GM19372 (cell line): ENCODE measurements around the gene LAIR2.
"Not testable (repeated sequence)": the region's sequence is repeated elsewhere in the genome, so short reads cannot be mapped to it uniquely, and the experiment has no call there.

ENCODE experiments used
- ATAC-seq: cut with Tn5 transposase; IDR thresholded peaks from one replicate; pipeline ENCODE4 v1.9.1; 2021; ENCODE audit warnings: mild to moderate bottlenecking, low read depth, moderate library complexity; ENCODE audit not compliant: unreplicated experiment

LAIR2 gene

DNA sequence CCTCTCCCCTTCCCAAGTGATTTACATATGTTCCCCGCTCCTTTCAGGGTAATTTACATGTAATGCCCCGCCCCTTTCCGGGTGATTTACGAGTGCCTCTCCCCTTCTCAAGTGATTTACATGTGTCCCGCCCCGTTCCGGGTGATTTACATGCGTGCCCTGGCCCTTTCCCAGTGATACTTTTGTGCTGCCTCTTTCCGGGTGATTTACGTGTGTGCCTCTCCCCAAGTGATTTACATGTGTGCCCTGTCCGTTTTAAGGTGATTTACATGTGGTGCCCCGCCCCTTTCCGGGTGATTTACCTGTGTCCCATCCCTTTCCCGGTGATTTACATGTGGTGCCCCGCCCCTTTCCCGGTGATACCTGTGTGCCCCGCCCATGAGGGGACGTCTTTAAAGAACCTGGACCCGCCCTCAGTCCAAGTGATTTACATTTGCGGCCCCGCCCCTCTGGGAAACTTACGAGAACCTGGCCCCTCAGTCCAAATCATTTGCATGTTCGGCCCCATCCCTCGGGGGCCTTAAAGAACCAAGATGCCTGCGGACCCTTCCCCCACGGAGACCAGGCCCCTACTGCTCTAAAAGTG is 38.5 kb upstream of the LAIR2 start:
- ATAC-seq = peak; percentile 39

- peak; percentile 40 for ATAC-seq
These were observed 37.8 kb upstream of the LAIR2 start for GRCh38 chr19:54464630-54465425.

DNA sequence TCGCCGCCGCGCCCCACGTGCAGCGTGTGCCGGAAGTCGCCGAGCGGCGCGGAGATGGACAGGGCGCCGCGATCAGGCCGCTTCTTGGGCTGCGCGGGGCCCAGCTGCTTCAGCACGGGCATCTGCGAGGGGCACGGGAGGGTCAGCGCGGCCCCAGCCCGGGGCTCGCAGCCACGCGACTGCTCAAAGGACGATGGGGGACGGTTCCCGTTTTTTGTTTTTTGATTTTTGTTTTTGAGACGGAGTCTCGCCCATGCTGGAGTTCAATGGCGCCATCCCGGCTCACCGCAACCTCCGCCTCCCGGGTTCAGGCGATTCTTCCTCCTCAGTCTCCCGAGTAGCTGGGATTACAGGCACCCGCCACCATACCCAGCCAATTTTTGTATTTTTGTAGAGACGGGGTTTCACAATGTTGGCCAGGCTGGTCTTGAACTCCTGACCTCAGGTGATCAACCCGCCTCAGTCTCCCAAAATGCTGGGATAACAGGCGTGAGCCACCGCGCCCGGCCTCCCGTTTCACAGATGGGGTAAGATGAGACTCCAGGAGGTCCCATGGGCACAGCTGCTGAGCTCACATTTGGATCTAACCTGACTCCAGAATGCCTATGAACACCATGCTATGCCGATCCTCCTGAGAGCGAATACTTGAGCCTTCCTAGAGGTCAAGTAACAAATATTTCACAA is 37.1 kb upstream of the LAIR2 start:
- no peak for ATAC-seq

DNA sequence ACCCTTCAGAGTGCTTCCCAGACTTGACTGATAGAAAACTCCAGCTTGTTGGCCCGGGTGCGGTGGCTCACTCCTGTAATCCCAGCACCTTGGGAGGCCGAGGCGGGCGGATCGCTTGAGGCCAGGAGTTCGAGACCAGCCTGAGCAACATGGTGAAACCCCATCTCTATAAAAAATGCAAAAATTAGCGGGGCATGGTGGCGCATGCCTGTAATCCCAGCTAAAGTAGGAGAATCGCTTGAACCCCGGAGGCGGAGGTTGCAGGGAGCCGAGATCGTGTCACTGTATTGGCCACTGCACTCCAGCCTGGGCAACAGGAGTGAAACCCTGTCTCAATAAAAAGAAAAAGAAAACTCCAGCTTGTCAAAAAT is 36.5 kb upstream of the LAIR2 start:
- ATAC-seq = not testable (repeated sequence)

- ATAC-seq = no peak
These were observed 33.1 kb upstream of the LAIR2 start for GRCh38 chr19:54469496-54469934.

GRCh38 chr19:54470276-54470887 is 32.2 kb upstream of the LAIR2 start:
- ATAC-seq = no peak

DNA sequence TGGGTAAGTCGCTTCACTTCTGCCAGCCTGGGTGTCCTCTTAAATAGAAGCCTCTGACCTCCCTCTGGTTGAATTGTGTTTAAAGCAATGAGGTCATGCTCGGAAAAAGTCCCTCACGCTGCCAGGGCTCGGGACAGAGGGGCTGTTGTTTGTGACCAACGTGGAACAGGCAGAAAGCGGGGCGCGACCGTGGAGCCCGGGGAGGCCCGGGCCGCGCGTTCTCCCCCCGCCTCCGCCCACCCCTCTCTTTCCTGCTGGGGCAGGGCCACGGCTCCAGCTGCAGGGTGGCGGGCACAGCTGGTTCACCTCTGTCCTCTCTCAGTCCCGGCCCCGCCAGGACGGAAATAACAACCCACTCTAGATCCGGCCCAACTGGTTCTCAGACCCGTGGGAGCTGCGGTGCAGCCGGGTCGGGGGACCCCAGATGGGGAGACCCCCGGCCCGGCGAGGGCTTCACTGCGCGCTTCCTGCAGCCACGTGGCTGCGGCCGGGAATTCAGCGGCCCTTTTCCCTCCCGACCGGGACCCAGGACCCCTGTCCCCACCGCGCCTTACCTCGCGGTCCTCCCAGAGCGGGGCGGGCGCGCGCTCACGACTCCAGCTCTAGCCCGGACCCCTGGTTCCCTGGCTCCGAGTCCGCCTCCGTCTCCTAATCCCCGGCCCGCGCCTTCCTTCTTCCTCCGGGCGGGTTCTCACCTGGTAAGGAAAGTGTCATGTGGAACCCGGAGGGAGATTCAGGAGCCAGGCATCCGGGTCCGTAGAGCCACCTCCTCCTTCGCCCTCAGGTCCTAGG is 31.4 kb upstream of the LAIR2 start:
- ATAC-seq = no peak

- no peak for ATAC-seq
These were observed 29.4 kb upstream of the LAIR2 start, which contains the start of gene CDC42EP5 for GRCh38 chr19:54473071-54473891. Gene CDC42EP5, minus strand, starts transcription at chr19:54473296. Its CDS starts 7,749 bp downstream, at chr19:54465547.

- ATAC-seq = no peak
These were observed 28.7 kb upstream of the LAIR2 start for GRCh38 chr19:54473892-54474372.

DNA sequence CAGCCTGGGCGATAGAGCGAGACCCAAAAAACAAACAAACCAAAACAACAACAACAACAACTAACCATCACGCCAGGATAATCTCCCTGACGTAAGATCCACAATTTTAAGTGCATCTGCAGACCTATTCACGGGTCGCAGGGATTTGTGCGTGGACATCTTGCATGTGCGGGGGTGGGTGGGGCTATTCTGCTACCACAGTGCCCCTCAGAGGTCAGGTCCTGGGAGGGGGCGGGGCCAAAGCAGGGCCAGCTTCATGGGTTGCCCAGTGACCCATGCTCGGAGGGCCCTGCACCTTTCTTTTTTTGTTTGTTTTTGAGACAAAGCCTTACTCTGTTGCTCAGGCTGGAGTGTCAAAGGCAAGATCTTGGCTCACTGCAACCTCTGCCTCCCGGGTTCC is 26.9 kb upstream of the LAIR2 start:
- no peak for ATAC-seq

- ATAC-seq = no peak
These were observed 25.0 kb upstream of the LAIR2 start for GRCh38 chr19:54477650-54478049.

GRCh38 chr19:54478677-54479266 is 23.9 kb upstream of the LAIR2 start:
- ATAC-seq = no peak

DNA sequence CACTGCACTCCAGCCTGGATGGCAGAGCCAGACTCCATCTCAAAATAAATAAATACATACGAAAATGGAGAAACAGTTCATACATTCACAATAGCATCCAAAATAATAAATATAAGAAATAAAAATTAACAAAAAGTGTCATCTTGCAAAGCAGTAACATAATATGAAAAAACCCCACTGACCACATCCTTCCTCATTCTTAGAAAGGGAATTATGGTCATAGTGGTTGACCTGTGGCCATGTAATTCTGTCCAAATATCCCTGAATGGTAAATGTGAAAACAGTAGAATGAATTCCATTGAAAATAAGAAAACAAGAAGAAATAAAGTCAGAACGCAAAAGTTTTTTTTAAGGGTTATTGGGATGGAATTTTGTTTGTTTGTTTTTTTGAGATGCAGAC is 22.6 kb upstream of the LAIR2 start:
- no peak for ATAC-seq

DNA sequence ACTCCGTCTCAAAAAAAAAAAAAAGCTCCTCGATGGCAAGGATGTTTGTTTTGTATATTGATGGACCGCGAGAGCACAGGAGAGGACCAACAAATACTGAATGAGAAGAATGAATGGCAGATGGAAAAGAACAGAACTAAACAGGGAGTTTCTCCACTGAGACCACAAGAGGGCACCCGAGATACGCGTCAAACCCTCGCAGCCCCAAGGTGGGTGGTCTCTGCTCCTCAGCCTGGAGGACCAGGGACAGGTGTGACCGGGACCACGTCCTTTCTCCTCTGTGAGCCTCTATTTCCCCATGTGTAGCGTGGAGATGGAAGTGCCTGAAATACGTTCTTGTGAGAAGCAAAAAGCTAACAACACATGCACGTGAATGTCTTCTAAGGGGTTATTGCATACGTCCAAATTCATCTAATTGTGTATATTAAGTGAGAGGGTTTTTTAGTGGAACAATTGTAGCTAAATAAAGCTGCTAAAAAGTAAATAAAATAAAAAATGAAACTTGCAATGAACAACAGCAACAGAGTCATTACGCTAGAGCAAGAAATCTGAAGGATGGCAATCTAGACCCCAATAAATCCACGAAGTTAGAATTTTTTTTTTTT is 21.2 kb upstream of the LAIR2 start:
- no peak for ATAC-seq

GRCh38 chr19:54482889-54483288 is 19.7 kb upstream of the LAIR2 start:
- no peak for ATAC-seq

- ATAC-seq = no peak
These were observed 18.2 kb upstream of the LAIR2 start for GRCh38 chr19:54484451-54484850.

GRCh38 chr19:54485851-54486250 is 16.8 kb upstream of the LAIR2 start:
- ATAC-seq = no peak

GRCh38 chr19:54489341-54489740 is 13.3 kb upstream of the LAIR2 start:
- ATAC-seq = no peak

DNA sequence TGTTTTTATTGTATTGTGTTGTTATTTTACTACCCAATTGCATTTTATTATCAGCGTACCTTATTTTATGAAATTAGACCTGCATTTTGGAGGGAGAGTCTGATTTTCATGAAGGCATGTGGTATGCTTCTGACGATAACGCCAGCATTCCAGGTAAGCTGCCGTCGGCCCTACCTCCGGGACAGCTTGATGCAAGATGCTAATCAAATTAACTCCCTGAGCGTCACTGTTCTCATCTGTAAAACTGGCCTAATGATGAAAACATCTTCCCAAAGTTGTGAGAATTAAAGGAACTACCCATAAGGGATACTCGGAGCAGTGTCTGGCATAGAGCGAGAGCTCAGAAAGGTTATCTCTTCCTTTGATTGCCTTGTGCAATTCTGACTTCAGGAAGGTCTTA is 12.9 kb upstream of the LAIR2 start:
- no peak for ATAC-seq
